NOMO-1 (cell line): ENCODE data around the gene RBBP9.
"Not testable (repeated sequence)": the region's sequence is repeated elsewhere in the genome, so short reads cannot be mapped to it uniquely, and the experiment has no call there.

Experiments
- DNase-seq, 2 experiments: peaks; one replicate each; lab custom pipeline; 2025; ENCODE audit not compliant: unreplicated experiment in 2 of 2; lab: John Stamatoyannopoulos, UW

RBBP9 gene

DNA sequence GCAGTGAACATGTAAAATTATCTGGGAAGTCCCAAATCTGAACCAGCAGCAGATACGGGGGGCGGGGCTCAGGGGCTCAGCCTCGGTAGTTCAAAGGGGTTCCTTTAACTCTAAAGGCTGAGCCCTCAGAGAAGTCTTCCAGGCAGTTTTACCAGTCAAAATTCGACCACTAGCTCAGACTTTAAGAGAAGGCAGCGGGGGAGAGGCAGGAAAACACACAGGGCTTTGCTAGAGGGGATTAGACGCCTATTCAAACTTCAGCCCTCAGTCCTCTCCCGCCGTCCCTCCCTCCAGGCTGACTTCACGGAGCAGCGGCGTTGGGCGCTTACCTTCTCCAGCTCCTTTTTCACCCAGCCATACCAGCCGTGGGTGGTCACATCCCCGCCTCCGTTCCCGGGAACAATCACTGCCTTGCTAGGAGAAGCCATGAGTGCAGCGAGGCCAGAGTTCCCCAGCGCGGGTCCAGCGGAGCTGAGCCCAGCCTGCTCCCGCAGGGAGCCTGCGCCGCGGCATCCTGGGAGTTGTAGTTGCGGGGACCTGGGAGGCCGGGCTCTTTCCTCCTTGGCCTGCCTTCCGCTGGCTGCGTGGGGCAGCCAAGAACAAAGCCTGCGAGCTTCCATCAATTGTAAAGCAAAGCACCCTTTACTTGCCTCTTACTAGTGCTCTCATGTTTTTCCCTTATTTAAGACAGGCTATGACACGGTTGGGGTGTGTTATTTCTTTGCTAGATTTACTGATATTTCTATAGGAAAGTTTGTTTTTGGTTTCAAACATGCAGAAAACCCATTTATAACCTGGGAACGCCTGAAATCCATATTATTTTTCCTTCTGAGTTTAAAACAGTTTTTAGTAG, at the start of gene RBBP9:
Gene RBBP9, minus strand, starts transcription at position 486 of the 853 bp plus-strand sequence. Its CDS starts 58 bp downstream, at position 428.
- DNase-seq = peak; percentile 70 to 85

DNA sequence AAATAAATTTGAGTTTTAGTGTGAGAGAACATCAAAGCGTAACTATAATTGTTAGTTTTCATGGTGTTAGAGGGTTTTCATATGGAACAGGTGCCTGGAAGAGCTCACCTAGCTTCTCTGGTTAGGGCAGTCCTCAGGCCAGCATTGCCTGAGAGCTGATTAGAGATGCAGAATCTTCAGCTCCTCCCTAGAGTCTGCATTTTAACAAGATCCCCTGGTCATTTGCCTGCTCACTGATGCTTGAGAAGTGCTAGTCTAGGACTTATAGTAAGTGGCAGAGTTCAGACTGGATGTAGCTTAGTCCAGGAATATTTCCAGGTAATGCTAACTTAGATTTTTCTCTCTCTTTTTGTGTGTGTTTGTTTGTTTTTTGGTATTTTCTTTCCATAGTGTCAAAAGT, 48.5 kb upstream of the RBBP9 start:
- no peak for DNase-seq

DNA sequence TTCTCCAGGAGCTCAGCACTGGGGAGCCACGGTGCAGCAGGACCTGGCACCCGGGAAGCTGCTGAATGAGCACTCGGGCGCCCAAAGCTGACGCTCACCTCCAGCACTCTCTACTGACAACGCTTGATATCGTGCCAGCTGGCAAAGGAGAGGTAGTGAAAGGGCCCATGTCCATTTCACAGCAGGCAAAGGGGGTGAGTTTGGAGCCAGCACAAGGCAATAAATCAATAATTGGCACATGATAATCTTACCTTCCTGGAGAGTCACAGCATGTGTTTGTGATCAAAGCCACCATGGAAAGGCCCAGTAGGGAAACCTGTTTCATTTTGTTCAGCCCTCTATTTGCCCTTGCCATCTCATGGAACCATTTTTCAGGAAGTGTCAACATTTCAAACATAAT, 46.9 kb upstream of the RBBP9 start:
- no peak for DNase-seq

DNA sequence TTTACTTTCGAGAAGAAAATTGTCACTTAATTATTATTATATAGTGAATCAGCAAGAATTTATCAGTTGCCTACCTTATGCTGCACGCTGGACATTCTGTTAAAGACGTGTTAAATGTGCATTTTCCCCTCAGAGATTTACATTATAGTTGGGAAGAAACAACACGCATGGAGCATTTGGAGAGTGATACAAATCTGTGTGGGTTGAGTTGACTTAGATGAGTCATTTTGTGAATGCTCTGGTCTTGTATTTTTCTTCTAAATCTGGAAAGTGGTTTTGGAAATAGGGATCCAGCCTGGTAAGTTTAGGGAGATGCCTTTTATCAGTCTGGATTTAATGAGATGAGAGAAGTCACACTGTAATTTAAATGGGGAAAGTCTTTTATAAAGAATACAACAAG, 46.2 kb upstream of the RBBP9 start:
- DNase-seq = no peak

DNA sequence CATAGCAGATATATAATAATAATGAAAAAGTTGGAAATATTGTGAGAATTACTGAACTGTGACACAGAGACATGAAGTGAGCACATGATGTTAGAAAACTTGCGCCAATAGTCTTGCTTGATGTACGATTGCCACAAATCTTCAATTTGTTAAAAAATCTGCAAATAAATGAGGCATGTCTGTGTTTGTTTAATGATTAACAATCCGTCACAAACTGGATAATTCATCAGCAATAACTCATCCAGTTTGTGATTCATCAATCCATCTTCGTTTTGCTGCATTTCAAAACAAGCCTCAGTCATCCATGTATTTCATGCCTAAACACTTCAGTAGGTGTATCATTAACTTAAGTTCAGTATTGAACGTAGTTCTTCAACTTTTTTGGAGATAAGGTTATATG, 44.7 kb upstream of the RBBP9 start:
- DNase-seq = no peak

DNA sequence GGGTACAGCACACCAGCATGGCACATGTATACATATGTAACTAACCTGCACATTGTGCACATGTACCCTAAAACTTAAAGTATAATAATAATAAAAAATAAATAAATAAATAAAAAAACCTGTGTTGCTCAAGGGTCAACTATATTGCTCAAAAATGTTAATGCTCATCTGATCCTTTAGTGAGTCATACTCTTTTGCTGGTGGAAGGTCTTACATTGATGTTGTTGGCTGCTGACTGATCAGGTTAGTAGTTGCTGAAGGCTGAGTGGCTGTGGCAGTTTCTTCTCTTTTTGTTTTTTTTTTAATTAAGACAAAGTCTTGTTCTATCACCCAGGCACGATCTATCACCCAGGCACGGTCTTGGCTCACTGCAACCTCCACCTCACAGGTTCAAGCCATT, 40.6 kb upstream of the RBBP9 start:
- no peak for DNase-seq

DNA sequence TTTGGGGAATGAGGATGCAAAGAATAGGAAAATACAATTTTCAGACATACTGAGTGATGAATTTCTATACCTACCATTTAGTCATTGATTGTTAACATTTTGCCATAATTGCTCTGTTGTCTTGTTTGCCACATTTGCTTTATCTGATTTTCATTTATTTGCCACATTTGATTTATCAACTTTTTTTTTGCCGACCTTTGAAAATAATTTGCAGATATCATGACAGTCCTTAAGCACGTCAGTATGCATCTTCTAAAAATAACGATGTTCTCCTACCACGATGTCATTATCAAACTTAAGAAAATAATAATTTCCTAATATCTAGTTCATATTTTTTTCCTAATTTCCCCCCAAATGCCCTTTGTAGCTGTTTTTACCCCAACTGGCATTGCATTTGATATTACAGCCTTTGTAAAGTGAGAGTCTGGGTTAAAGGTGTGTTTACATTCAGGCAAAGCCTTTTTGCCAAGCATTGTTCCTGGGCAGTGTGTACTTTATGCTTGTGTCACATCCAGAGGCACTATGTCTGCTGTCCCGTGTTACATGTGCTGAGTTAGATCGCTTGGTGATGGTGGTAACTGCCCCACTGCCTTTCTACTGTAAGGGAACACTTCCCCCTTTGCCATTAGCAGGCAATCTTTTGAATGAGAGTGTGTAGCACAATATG, 37.1 kb upstream of the RBBP9 start:
- DNase-seq = no peak

DNA sequence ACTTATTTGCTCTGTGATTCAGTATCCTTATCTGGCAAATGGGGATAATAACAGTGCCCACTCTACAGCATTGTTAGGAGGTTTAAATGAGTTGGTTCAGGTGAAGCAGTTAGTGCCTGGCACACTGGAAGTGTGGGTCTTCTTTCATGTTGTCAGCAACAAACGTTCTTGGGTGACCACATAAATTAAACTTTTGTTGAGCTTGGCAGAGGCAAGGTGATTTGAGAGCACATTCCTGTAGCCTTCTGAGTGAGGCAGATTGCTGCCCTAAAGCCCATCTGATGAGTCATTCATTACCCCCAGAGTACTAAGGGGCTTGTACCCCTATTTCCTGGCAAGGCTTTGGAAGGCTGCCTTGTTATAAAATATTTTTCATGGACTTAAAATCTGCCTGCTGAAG, 36.5 kb upstream of the RBBP9 start:
- DNase-seq = no peak

DNA sequence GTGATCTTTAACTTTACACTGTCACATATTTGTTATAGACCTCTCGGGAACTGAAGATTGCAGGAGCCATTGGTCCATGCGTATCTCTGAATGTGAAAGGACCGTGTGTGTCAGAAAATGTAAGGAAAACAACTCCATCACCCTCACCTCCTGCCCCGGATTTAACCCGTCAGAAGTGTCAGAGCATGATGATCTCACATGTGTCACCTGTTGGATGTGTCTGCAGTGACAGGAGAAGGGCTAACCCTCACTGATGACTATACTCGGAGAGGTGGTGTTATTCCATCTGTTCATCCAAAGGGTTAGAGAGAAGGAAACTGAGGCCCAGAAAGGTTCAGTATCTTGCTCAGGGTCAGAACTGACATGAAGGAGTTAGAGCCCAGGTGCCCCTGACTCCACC, 35.6 kb upstream of the RBBP9 start:
- no peak for DNase-seq

DNA sequence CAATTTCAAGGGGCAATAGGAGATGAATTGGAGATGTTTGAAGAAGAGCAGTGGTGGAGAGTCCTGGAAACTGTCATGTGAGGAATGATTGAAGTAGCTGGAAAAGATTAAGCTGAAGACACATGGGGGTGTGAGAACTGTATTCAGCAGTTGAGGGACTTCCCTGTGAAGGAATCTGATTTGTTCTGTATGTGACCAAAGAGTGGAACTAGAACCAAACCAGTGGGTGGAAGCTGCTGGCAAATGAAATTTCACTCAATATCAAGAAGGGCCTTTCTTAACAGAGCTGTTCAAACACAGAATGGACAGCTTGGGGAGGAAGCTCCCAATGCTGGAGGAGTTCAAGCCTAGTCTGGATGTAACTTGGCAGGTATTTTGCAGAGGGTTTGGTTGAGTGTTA, 32.0 kb upstream of the RBBP9 start:
- DNase-seq = no peak

DNA sequence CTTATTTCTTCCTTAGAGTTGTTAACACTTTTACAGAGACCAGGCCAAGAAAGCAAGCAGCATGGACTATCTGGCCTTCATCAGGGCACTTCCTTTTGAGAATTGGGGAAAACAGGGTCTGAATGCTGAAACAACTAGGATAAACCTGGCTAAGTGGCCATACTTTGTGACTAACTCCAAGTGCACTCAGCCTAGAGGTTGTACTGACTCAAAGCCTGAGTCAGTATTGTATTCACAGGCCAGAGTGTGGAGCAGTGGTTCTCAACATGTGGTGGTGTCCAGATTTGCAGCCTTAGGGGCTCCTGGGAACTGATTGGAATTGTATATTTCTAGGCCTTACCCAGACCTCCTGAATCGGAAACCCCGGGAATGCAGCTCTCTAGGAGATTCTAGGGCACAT, 30.8 kb upstream of the RBBP9 start:
- no peak for DNase-seq

DNA sequence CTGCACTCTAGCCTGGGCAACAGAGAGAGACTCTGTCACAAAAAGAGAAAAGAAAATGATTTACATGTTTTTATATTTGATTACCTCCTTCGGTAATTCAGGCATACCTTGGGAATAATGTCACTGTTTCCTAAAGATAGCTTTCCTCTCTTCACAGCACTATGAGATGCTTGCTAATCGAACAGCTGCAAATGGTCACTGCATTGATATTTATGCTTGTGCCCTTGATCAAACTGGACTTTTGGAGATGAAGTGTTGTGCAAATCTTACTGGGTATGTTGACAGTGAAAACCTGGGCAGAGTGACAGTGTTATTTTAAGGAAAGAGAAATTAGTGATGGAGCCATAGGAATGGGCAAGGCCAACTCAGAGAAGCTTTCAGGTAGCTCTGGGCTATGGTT, 30.3 kb upstream of the RBBP9 start:
- DNase-seq = no peak

DNA sequence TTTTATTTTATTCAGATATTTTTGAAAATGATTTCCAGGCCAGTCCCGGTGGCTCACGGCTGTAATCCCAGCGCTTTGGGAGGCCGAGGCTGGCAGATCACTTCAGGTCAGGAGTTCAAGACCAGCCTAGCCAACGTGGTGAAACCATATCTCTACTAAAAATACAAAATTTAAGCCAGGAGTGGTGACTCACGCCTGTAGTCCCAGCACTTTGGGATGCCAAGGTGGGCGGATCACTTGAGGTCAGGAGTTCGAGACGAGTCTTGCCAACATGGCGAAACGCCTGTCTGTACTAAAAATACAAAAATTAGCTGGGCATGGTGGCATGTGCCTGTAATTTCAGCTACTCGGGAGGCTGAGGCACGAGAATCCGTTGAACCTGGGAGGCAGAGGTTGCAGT, 29.7 kb upstream of the RBBP9 start:
- not testable (repeated sequence) for DNase-seq

DNA sequence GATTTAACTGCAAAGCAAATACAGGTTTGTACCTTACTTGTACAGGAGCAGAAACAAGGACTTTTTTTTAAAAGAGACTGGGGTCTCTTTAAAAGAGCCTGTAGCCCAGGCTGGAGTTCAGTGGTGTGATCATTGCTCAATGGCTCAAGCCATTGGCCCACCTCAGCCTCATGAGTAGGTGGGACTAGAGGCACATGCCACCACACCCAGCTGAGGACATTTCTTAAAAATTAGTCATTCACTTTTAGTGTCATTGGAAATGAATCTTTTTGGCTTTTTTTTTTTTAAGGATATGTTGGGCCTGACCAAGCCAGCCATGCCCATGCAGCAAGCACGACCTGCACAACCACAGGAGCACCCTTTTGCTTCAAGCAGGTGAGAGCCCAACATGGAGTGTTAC, 27.6 kb upstream of the RBBP9 start:
- no peak for DNase-seq

DNA sequence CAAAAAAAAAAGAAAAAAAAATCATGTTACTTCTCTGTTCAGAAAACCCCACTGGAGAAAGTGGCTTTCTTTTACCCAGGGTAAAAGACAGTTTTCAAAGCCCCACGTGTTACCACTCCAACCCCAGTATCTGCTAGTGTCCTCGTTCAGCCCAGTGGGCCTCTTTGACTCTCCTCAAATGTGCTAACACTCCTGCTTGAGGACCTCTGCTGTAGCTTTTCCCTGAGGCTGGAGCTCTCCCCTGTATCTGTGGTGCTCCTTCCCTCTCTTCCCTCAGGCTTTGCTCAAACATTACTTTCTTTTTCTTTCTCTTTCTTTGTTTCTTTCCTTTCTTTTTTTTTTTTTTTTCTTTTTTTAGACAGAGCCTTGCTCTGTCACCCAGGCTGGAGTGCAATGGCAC, 26.0 kb upstream of the RBBP9 start:
- no peak for DNase-seq

DNA sequence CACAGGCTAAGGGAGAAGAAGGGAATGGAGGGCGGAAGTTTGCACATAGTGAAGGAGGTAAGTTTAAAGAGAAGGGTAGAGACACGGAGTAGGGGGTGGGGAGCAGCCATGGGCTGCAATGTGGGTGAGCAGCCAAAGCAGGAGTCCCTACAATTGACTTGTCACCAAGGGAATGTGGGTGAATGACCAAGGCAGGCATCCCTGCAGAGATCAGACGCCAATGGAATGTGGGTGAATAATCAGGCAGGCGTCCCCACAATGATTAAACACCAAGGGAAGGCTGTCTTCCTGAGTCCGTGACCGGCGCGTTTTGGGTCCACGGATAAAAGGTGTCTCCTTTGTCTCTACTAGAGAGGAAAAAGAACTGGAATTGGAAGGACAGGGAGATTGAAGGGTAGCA, 25.0 kb upstream of the RBBP9 start:
- DNase-seq = not testable (repeated sequence)

DNA sequence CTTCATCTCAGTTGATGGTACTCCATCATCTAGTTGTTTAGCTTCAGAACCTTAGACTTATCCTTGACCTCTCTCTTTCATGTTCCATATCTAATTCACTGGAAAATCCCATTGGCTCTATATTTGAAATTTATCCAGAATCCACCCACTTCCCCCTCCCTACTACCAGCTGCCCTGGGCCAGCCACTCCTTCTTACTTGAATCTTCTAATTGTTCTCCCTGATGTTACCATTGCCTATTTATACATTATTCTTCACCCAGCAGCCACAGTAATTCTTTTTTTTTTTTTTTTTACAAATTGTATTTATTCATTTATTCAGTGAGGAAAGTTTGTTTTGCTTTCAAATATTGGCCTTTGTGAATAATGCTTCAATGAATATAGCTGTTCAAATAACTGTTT, 18.9 kb upstream of the RBBP9 start:
- no peak for DNase-seq

DNA sequence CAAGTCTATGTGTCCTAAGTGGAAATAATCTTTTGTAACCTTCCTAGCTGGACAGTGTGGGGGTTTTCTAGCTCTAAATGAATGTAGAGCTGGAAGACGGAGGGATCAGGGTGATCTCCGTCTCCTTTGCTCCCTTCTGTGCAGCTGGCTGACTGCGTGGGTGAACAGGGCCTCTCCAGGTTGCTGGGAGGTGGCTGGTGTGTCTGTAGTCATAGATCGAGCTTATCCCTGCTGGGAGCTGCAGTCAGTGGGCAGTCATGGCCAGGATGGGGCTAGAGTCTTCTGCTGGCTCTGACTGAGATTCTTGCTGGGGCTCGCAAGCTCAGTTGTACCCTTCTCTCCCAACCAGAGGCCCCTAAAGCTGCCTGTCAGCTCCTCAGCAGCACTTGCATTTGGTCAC, 17.1 kb upstream of the RBBP9 start:
- no peak for DNase-seq

DNA sequence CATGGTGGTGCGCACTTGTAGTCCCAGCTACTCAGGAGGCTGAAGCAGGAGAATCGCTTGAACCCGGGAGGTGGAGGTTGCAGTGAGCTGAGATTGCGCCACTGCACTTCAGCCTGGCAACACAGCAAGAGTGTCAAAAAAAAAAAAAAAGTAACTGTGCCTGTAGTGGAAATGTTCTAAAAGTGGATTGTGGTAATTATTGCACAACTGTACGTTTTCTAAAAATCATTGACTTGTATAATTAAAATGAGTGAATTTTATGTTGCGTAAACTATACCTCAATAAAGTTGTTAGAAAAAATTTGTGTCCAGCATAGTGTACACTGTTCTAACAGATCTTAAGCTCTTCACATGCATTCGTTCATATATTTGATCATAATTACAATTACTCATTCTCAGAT, 16.2 kb upstream of the RBBP9 start:
- DNase-seq = peak; percentile 11 to 82

DNA sequence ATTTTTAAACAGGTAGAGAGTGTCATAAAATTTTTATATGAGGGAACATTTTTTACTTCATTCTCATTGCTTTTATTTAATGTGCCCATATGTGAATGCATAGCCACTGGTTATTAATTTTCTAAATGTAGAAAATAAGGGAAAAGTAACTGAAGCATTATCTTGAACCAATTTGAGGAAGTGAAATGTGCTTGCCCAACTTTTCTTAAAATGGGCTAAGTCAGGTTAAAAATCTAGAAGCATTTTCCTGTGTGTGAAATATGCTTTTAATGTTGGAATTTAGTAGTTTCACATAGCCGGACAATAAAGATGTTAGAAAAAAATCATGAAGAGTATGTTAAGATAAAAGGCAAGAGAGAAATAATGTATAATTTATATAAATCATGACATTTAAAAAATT, 14.5 kb upstream of the RBBP9 start:
- DNase-seq = peak; percentile 64 to 88

DNA sequence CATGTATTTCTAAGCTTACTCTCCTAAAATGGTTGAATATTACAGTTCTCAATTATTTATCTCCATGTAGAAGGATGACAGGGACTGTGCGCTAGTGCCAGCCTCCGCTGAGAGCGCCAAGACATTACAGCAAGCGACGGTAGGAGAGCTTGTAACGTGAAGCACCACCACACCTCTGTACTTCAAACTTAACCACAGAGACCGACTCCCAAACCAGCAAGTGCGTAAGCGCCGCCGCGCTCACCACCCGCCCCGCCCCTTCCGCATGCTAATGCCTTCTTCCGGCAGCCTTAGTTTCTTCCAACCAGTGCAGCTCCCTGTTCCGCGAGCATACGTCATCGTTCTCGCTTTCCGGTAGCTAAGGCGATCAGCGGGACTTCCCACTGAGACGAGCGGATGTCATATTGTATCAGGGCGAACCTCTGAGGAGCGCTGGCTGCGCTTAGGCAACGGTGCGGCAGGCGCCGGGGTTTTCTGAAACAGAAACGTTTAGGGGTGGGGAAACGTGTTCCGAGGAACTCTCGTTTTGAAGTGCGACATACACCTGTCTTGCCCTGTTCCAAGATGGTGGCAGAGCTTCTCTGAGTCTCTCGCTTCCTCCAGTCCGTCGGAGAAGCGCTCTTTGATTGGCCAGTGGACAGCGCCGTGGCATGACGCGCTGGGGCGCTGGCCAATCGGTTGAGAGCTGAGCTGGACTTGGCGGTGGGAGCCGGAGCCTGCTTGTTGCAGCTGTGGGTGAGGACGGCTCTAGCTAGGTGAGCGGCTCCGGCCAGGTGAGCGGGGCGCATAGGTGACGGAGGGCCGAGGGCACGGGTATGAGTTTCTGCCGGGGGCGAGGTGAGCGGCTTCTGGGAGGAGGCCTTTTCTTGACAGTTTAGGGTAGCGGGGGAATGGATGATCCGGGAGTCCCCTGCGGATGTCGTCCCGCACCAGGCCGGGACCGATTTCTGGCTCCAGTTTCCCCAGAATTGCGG, 10.5 kb upstream of the RBBP9 start, which contains the start of gene SEC23B:
Gene SEC23B, plus strand, starts transcription at position 723 of the 974 bp plus-strand sequence. CDS start 2,896 bp downstream, outside the sequence.
- peak; percentile 94 to 95 for DNase-seq
